B cell (primary cell): ENCODE measurements around the gene KDELR1.

Experiments
- CTCF ChIP-seq: fragments of 200-600 bp; IDR thresholded peaks from one replicate; pipeline ENCODE4 v1.8.0; 2022; ENCODE audit warnings: antibody characterized with exemption, mild to moderate bottlenecking
- EZH2 ChIP-seq: IDR thresholded peaks from 2 replicates; pipeline ENCODE4 v1.6.1; 2012; ENCODE audit warnings: borderline replicate concordance, low read depth, mild to moderate bottlenecking, moderate library complexity, low read length; ENCODE audit not compliant: insufficient read depth, poor library complexity, severe bottlenecking

GRCh38 chr19:48405850-48406249 lies 14.5 kb upstream of the KDELR1 start:
- TF ChIP-seq CTCF (no peak), EZH2 (no peak)
